ENCODE data around the gene SLC6A11. TPM values are rescaled to one million over a fixed set of nuclear protein-coding genes. Genes with fewer than 3 reads are reported as not detected.

Gene SLC6A11
- total RNA-seq, 1 experiment from 2014 or later = not detected

DNA sequence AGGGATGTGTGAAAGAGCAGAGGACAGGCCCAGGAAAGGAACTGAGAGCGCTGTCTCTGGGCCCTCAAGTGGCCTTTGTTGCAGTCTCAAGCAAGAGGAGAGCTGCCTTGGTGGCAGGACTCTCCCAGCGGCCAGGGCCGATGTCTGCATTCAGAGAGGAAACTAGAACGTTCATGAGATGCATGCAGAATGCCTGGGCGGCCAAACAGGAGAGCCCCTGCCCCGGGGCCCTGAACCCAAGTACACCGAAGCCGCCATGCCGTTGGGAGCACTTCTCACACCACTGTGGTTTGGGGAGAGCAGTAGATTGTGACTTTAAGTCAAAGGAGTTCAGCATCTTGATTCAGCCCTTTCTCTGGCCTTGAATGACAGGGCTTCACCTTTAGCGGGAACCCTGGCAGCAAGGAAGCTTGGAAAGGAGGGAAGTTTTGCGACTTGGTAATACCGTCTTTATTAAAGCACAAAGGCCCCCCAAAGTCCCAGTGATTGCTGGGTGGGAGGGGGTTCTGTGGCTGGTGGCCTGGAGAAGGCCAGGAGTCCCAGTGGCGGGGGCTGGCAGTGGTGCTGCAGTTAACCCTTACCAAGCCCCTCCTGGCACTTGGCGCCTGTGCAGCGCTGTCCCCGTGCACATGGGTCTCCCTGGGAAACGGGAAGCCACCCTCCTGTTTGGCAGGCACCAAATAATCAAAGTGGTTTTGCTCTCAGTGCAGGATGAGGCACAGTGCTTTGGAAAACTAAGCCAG is 36.2 kb downstream of the SLC6A11 start:
- no peaks in the 10 kb centered on the region; the same call in 1 of the 2 replicates for H3K27me3 ChIP-seq (replicated peaks; ENCODE audit: control insufficient read depth, insufficient read depth, low read length)
- TF ChIP-seq CTCF (IDR thresholded peaks at IDR 0.05; ENCODE audit: insufficient read depth in 1 of 2, low read depth in 1 of 2, low read length in 1 of 2, severe bottlenecking in 1 of 2, unreplicated experiment in 1 of 2) = no peak
- CTCF ChIA-PET = interaction anchor here (1.5 kb wide), 1 partner anchor 80 kb away, joined by 4 read pairs; no protein-coding TSS in a partner anchor

DNA sequence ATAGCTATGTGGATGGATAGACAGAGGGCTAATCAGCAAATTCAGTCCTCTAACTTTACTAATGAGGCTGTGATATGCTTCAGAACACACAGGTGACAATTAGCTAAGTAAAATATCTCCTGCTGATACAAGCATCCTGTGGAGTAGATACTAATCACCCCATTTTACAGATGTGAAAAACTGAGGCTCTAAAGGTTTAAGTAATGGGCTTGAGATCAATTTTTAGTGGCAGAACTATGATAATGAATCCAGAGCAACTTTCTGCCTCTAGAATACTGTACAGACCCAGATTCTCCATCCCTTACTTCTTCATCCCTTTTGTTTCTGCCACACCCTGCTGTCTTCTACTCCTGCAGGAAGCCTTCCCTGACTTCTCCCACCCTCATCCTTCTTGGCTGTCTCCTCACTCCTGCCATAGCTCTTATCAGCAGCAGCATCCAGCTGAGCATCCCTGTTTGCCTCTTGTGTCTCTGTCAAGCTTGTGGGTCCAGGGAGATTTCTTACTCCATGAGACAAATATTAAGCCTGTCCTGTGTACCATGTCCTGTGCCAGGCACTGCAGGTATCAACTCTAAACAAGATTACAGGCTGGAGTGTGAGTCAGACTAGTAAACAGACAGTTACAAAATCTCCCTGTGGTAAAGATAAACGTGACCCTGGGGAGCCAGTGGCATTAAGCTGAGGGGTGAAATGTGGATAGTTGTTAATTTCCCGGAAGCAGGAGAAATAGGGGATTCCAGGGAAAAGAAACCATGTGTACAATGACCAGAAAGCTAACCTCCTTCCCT is 39.2 kb downstream of the SLC6A11 start:
- H3K27me3 ChIP-seq (replicated peaks; ENCODE audit: control insufficient read depth, insufficient read depth, low read length) = no peaks in the 10 kb centered on the region; the same call in 1 of the 2 replicates
- CTCF ChIA-PET = no interaction called here

More for the DNA sequence above, 36.2 kb downstream of the SLC6A11 start:
- DNase-seq = no peak
- intact Hi-C loops (cut with micrococcal nuclease; ENCODE audit: unreplicated experiment) = no loop called here
- peaks cover 6% of the 10 kb centered on the region for H3K4me1 Mint-ChIP-seq (ENCODE audit: low read depth, unreplicated experiment)
- H3K4me3 Mint-ChIP-seq (ENCODE audit: unreplicated experiment) = no peak overlapping the region
- BruUV-seq (replicated peaks) = no TSS peak
- H3K36me3 Mint-ChIP-seq (ENCODE audit: insufficient read depth, unreplicated experiment) = peaks cover 4% of the 10 kb centered on the region
- H3K27ac Mint-ChIP-seq (ENCODE audit: unreplicated experiment) = no peak overlapping the region
- no peak overlapping the region for H3K4me3 ChIP-seq (ENCODE audit: low read depth, low read length)
- H3K27me3 Mint-ChIP-seq (ENCODE audit: insufficient read depth, unreplicated experiment) = peaks cover 9% of the 10 kb centered on the region
- no peaks in the 10 kb centered on the region for H3K9me3 ChIP-seq
- H3K4me1 ChIP-seq = no peaks in the 10 kb centered on the region
- H3K36me3 ChIP-seq (ENCODE audit: control insufficient read depth, insufficient read depth, low read length) = no peaks in the 10 kb centered on the region
- no peaks in the 10 kb centered on the region for H3K9me3 Mint-ChIP-seq (ENCODE audit: unreplicated experiment)
- POLR2A ChIA-PET = no interaction called here

More for the DNA sequence above, 39.2 kb downstream of the SLC6A11 start:
- Mint-ChIP-seq H3K4me1 (ENCODE audit: low read depth, unreplicated experiment) (peaks cover 6% of the 10 kb centered on the region), H3K27me3 (ENCODE audit: insufficient read depth, unreplicated experiment) (peaks cover 12% of the 10 kb centered on the region), H3K4me3 (ENCODE audit: unreplicated experiment) (no peak overlapping the region), H3K27ac (ENCODE audit: unreplicated experiment) (no peak overlapping the region), H3K36me3 (ENCODE audit: insufficient read depth, unreplicated experiment) (peaks cover 4% of the 10 kb centered on the region), H3K9me3 (ENCODE audit: unreplicated experiment) (peaks cover 5% of the 10 kb centered on the region)
- TF ChIP-seq CTCF (IDR thresholded peaks at IDR 0.05; ENCODE audit: insufficient read depth in 1 of 2, low read depth in 1 of 2, low read length in 1 of 2, severe bottlenecking in 1 of 2, unreplicated experiment in 1 of 2) = no peak
- POLR2A ChIA-PET = no interaction called here
- no peak overlapping the region for H3K4me3 ChIP-seq (ENCODE audit: low read depth, low read length)
- H3K36me3 ChIP-seq (ENCODE audit: control insufficient read depth, insufficient read depth, low read length) = no peaks in the 10 kb centered on the region
- no TSS peak for BruUV-seq (replicated peaks)
- no peaks in the 10 kb centered on the region for H3K4me1 ChIP-seq
- no peaks in the 10 kb centered on the region for H3K9me3 ChIP-seq
- intact Hi-C loops (cut with micrococcal nuclease; ENCODE audit: unreplicated experiment) = no loop called here
- no peak for DNase-seq
